ENCODE measurements around the gene UTS2B.
A peak's percentile ranks its signal among the peaks of the same experiment; 100 is the strongest.

UTS2B gene

GRCh38 chr3:191350396-191351090, 20.2 kb upstream of the UTS2B start:
- DNase-seq = no peak

- DNase-seq = no peak
Measured at GRCh38 chr3:191348098-191348497, 17.8 kb upstream of the UTS2B start.

- DNase-seq = no peak
Measured at GRCh38 chr3:191347228-191347627, 16.9 kb upstream of the UTS2B start.

- DNase-seq = no peak
Measured at GRCh38 chr3:191345334-191345733, 15.0 kb upstream of the UTS2B start.

- no peak for DNase-seq
Measured at GRCh38 chr3:191343913-191344312, 13.6 kb upstream of the UTS2B start.

- no peak for DNase-seq
Measured at GRCh38 chr3:191343115-191343514, 12.8 kb upstream of the UTS2B start.

GRCh38 chr3:191342411-191342810, 12.1 kb upstream of the UTS2B start:
- no peak for DNase-seq

GRCh38 chr3:191342006-191342405, 11.7 kb upstream of the UTS2B start:
- DNase-seq = no peak

- DNase-seq = no peak
Measured at GRCh38 chr3:191340966-191341365, 10.6 kb upstream of the UTS2B start.

- DNase-seq = no peak
Measured at GRCh38 chr3:191340351-191340750, 10.0 kb upstream of the UTS2B start.

- no peak for DNase-seq
Measured at GRCh38 chr3:191339316-191339917, 9.1 kb upstream of the UTS2B start.

- DNase-seq = no peak
Measured at GRCh38 chr3:191338177-191338488, 7.8 kb upstream of the UTS2B start.

- DNase-seq = no peak
Measured at GRCh38 chr3:191336833-191337232, 6.5 kb upstream of the UTS2B start.

- no peak for DNase-seq
Measured at GRCh38 chr3:191334346-191334893, 4.1 kb upstream of the UTS2B start.

- DNase-seq = no peak
Measured at GRCh38 chr3:191333298-191333880, 3.1 kb upstream of the UTS2B start.

GRCh38 chr3:191331388-191331787, 1.1 kb upstream of the UTS2B start:
- no peak for DNase-seq

GRCh38 chr3:191330530-191331048, 263 bp upstream of the UTS2B start:
- DNase-seq = no peak

GRCh38 chr3:191328962-191329653, 1.2 kb downstream of the UTS2B start, which contains the start of gene CCDC50:
TSS of gene CCDC50 (plus strand) at chr3:191329394. CDS start at chr3:191329675, 281 bp downstream.
- DNase-seq = peak; percentile 5

- DNase-seq = no peak
Measured at GRCh38 chr3:191328383-191328961, 1.9 kb downstream of the UTS2B start.

GRCh38 chr3:191327526-191327925, 2.8 kb downstream of the UTS2B start:
- DNase-seq = no peak

- DNase-seq = no peak
Measured at GRCh38 chr3:191324936-191325335, 5.4 kb downstream of the UTS2B start.

- DNase-seq = no peak
Measured at GRCh38 chr3:191321019-191321767, 9.1 kb downstream of the UTS2B start.

Measured in NCI-H187 treated with DMSO at 0.1 percent for 48 hours (cell line).